IPS-NIHi7 (cell line): ENCODE results near the gene ATRNL1.
A peak's percentile ranks its signal among the peaks of the same experiment; 100 is the strongest.
"Not testable (repeated sequence)": the region's sequence is repeated elsewhere in the genome, so short reads cannot be mapped to it uniquely, and the experiment has no call there.

Experiments
- DNase-seq: peaks from one replicate; pipeline ENCODE4 v3.0.0; 2012; ENCODE audit warnings: mixed read lengths; ENCODE audit errors: extremely low spot score

Gene ATRNL1

DNA sequence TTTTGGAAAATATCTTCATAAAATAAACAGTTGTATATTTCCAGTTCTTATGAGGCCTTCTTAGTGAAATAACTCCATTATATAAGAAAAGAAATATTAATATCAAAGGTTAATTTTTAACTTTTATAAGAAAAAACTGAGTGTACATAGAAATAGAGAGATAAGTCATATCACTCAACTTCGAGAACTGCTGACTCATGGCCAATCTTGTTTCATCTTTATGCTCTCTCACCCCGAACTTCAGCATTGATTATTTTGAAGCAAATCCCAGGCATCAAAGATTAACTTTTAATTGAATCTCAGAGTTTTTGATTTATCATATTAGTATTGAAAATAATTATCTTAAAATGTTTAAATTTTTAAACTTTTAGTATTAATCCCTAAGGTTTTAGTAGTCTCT, 652.8 kb downstream of the ATRNL1 start:
- DNase-seq, result no peak

DNA sequence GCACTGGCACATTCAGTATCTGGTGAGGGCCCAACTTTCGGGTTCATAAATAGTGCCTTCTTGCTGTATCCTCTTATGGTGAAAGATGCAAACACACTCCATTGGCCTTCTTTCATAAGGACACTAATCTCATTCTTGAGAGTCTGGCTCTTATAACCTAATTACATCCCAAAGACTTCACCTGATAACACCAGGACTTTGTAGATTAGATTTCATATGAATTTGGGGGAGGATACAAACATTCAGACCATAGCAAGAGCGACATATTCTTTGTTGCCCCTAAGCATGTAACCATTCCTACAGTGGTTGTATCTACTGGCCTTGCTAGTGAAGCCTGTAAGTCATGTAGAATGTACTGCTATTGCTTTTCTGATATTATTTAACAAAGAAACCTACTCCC, 654.6 kb downstream of the ATRNL1 start:
- DNase-seq, result no peak

DNA sequence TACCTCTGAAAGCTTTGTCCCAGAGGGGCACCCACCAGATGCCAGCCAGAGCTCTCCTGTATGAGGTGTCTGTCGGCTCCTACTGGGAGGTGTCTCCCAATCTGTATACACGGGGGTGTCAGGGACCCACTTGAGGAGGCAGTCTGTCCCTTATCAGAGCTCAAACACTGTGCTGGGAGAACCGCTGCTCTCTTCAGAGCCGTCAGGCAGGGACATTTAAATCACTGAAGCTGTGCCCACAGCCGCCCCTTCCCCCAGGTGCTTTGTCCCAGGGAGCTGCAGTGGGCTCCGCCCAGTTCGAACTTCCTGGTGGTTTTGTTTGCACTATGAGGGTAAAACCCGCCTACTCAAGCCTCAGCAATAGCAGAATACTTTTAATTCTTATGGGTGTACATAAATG, 665.3 kb downstream of the ATRNL1 start:
- not testable (repeated sequence) for DNase-seq

DNA sequence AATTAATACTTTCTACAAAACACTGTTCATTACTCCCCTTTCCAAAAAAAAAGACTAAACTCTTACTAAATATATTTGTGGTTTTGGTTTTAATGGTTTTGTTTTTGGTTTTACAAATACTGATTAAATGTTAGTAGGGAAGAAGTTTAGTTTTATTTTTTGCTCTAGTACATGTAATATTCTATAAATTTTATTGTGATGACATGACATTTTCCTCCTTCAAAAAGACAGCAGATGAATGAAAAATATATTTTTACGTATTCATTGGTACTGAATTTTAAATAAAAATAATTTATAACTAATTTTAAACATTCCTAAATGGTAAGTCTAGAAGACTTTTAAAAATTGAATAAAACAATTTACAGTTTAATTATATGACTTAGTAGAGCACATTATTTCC, 667.0 kb downstream of the ATRNL1 start:
- no peak for DNase-seq

DNA sequence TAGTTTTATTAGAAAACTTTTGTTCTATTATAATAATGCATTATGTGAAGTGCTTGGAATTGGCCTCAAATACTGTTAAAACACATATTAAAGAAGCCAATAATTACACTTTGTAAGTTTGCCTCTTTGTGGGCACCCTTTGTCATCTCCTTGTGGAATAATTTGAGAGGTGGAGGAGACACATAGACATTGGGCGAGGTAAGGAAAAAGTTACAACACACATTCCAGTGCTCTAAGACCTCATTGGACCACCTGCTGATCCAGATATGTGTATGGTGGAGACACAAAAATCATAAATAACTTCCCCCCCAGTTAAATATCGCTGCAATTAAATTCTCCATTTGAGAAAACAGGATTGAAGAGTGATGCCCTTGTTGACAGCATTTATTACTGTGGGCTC, 668.0 kb downstream of the ATRNL1 start:
- no peak for DNase-seq

DNA sequence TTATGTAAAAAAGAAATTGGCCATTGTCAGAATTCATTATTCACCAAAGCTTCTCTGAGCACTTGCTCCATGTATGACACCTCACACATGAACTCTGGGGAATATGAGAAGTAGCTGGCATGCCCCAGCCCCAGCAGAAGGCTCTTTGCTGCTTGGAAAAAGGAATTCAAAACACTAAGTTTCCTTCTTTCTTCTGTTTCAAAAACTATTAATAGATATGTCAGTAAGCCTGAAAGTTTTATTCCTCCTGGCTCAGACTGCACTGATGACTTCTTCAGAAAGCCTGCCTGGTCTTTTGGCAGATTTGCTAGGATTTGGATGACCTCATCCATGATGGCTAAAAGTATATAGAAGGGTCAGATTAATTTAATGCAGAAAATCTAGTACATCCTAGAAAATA, 668.9 kb downstream of the ATRNL1 start:
- no peak for DNase-seq

DNA sequence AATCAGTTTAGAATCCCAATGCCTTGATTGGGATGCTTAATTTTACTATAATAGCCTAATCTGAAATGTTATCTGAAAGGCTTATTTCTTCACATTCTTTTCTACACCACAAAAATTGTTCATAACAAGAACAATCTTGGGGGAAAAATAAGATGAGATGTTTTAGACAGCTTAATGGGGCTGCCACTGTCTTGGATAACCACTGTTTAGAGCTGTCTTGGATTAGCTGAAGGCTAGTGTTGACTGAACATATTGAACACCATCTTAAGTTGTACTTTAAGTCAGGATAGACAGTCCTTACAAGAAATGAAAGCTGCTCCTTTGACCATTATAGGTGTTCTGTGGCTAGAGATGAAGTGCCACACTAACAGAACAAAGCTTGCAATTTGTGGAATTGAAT, 678.6 kb downstream of the ATRNL1 start:
- DNase-seq, result no peak

DNA sequence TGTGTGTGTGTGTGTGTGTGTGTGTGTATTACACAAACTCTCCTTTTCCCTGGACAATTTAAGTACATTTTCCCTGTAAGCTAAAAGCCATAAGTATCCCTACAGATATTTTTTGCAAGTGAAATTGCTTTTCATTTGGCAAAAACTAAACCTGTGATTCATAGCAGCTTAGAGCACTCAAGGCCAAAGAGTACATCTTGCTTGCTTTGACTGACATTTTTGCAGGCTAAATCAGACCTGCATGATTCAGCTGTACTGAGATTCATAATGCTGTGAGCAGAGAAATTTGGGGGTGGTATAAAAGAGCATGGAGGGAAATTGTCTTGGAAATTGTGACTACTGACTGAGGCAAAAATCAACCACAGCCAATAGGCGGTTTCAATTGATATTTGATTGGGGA, 679.4 kb downstream of the ATRNL1 start:
- no peak for DNase-seq

DNA sequence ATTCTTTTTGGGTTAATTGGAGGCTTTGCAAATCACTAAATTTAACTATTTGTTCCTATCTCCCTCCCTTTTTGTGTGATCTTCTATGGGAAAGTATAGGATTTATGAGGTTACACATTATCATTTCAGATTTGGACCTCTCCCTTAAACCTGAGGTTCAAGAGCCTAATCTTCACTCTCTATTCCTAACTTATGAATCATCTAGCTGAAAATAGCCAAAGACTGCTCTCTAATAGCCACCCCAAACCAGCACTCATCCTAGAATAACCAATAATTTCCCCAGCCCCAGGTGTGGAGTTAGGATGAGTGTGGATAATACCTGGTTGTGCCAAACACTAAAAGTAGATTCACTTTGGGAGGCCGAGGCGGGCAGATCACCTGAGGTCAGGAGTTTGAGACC, 680.7 kb downstream of the ATRNL1 start:
- no peak for DNase-seq

DNA sequence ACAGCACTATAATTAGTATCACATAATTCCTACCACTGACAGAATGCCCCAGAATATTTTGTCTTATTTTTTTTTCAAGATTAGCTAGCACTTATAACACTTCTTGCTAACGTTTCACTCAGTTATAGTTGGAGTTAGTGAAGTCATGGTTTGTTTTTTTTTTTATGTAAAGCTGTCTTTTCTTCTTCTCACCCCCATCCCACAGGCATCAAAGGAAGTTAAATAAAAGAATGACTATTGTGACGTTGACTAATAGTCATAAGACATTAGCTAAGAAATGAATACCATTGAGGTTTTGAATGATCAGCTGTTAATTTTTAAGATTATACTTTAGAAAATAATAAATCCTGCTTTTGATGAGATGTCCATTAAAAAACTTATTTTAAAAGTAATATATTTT, 681.6 kb downstream of the ATRNL1 start:
- no peak for DNase-seq

DNA sequence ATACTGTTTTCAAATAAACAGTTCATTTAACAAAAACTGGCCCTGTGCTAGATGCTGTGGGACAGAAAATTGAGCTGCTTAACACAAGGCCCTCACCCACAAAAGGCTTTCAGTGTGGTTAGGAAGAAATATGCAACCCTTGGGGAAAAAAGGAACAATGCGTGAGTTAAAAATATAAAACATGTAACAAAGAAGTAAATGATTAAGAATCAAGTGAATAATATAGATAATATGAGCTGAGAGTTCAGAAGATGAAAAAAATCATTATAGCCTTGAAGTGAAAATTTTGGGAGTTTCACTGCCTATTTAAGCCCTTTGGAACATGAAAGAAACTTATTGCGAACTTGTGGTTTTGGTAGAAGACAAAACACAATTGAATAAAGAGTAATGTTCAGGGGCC, 684.5 kb downstream of the ATRNL1 start:
- DNase-seq, result no peak

DNA sequence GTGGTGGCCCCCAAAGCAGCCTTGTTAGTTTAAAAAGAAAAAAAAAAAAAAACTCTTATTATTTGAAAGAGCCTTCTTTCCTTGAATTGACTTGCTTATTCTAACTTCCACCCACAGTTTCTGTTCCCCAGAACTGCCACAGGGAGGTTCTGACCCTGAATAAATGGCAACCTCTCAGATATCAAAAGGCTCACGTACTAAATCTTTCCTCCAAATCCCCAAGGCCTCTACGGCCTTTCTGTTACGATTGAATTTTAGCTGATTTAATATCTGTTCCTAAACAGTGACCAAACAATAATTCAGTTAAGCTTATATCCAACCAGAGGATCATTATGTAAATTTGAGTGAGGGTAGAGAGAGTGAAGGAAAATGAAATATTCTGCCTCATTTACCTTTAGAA, 697.1 kb downstream of the ATRNL1 start:
- no peak for DNase-seq

DNA sequence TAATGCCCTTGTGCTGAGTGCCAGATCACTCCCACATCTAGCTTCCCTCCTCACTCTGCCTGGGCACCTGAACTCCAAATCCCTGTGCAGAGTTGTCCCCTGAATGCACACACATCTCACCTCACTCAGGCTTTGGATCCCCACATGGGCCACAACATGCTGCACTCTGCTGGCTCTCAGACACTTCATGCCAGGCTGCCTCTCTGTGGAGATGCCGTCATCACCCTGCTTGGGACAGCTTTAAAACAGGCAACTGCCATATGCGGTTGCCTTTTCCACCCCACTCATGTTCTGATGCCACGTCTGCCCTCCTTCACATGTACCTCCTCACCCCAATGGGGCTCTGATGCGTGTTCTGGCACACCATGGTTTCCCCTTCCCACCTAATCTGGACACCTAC, 702.8 kb downstream of the ATRNL1 start:
- no peak for DNase-seq

DNA sequence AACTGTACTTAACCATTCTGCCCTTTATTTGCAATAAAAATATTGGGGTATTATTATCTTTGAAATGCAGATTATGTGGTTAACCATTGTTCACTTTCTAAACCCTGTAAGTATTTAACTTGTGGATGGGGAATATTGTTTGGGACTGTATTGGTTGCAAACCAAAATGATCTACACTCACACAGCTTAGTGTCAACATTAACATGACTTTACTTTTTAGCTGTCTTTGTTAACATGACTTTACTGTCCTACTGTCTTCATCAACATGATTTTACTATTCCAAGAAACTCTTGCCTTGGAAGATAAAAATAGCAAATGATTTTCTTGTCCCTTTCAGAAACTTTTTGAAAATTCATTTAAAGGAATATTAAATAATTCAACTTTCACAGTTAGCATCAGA, 708.3 kb downstream of the ATRNL1 start:
- no peak for DNase-seq

DNA sequence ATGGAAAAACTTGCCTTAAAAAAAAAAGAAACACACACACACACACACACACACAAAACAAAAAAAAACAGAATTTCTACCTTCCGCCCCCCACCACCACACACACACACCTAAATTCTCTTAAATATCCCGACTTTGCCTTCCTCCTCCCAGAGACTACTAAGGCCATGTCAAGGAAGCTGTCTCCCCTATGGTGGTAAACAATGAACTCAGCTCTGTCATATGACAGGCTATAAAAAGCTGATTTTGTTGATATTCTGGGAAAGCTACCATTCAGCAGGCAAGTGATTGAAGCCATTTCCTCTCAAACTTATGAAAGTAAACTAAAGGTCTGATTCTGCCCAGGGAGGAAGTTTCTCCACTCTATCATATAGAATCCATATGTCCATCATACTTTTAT, 708.8 kb downstream of the ATRNL1 start:
- no peak for DNase-seq

DNA sequence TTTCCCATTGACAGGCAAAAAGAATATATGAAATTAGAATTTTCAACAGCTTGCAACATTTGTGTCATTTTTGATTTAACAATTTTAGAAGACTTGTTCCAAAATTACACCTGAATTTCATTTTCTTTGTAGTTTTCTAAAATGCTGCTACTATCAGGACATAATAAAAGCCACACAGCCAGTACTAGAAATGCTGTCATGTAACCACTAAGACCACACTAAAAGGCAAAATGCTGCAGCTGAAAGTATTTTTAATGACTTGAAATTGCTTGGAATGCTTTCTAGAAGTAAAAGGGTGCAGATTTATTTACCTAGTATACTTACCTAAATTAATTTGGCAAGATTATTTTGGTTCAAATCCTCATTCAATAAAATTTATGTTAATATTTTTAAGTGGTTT, 709.7 kb downstream of the ATRNL1 start:
- DNase-seq, result no peak

DNA sequence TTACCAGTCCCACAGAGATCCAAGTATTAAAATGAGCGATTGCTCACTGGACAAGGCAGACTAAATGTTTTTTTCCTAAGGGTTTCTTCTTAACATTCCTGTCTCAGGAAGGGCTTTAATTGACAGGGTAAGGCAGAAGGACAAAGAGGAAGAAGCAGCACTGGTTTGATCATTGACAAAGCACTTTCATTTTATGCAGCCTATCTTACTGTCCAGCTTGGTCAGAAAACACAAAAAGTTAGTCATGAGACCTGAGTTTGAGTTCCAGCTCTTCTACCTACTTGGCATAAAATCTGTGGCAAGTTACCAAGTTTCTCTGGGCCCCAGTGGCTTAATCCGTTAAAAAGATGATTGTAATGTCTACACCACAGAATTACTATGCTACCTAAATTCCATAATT, 721.4 kb downstream of the ATRNL1 start:
- DNase-seq, result no peak

DNA sequence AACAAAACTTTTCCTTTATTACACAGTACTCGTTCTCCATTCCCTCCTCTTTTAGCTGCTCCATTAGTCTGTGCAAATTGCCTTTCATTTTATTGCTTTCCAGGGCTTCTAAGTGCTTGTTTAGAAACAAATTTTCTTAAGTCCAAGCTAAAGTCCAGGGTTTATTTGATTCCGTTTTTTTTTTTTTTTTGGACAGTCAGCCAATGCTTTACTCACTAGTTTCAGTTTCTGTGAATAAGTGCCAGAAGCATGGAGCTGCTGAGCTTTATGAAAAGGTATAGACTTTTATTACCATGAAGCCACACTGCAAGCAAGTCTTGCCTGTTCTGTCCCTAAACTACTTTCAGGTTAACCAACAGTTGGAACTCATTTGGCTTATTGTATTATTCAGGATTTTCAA, 724.8 kb downstream of the ATRNL1 start:
- DNase-seq, result no peak

DNA sequence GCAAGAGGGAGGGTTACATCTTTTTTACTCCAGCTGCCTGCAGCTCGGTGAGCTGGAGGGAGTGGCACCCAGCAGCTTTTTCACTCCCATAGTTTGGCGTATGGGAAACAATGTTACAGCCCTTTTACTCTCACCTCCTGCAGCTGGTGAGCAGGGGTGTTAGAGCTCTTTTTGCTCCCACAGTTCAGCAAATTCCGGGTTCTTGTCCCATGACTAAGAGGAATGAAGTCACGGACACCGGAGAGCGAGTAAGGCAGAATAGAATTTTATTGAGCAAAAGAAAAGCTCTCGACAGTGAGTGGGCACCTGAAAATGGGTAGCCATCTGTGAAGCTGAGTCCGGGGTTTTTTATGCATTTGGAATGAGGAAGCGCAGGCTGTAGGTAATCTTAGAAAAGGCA, 733.2 kb downstream of the ATRNL1 start:
- DNase-seq, result no peak

DNA sequence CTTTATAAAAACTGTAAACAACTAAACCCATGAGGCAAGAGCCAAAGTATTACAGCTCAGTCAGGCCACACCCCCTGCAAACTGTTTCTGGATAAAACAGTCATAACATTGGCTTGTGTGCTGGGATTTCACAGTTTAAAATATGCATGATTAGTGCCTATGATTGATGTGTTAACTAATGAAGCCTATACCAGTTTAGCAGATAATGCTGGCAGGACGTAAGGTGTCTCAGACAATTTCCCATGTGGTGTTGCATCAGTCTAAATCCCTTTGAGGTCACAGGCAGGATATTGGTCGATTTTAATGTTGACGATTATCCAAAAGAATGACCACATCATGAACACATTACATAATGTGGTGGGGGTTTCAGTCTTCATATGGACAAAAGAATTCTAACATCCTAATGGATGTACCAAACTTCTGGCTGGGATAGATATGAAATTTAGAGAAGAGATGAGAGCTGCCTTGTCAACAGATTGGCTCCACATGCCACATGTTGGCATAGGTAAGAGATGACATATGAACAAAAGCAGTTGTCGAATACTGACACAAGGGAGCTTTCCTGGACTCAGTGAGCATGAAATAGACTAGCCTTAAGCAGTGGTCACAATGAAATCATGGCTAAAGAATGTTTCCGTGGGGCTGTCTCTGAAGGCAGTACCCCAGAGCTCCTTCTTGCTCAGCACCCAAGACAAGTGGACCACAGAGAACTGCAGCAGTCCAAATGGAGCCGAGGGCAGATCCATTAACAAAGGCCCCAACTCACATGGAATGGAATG, 734.3 kb downstream of the ATRNL1 start:
- no peak for DNase-seq

DNA sequence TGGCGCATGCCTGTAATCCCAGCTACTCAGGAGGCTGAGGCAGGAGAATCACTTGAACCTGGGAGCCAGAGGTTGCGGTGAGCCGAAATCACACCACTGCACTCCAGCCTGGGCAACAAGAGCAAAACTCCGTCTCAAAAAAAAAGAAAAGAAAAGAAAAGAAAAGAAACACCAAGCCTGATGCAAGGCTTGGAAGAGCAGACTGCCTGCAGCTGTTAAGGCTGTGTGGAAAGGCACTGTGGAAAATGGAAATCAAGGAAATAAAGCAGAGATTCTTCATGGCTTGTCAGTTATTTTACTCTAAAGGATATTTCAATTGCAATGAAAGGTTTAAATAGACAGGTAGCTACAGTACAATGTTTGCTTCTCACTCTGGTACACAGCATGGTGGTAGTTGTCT, 735.0 kb downstream of the ATRNL1 start:
- DNase-seq, result not testable (repeated sequence)

DNA sequence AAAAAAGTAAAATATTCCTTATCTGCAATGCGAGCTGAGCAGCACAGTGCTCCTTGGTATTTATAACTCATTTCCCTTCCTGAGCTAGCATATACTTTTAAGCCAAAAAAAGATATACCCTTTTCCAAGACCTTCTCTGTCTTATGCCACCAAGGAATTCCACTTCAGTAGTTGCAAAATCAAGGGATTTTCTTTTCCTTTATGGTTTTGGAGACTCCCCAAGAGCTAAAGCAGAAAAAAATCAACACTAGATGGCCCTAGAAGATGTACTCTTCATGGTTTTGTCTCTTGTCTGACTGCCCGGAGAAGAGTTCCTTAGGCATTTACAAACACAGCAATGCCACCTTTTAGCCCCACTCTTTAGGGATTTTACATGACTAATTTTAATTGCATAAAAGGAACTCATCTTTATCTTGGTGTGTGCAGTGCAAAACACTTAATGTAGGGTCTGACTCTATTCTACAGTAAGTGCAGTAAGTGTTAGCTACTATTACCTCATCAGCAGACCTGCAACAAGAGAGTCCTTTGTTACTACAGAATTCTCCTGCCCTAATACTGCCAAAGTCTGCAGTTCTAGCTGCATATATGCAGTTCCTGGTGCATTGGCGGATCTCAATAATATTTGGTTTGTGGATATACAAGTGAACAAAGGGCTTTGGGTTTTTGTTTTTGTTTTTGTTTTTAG, 736.5 kb downstream of the ATRNL1 start:
- DNase-seq, result peak; percentile 22

DNA sequence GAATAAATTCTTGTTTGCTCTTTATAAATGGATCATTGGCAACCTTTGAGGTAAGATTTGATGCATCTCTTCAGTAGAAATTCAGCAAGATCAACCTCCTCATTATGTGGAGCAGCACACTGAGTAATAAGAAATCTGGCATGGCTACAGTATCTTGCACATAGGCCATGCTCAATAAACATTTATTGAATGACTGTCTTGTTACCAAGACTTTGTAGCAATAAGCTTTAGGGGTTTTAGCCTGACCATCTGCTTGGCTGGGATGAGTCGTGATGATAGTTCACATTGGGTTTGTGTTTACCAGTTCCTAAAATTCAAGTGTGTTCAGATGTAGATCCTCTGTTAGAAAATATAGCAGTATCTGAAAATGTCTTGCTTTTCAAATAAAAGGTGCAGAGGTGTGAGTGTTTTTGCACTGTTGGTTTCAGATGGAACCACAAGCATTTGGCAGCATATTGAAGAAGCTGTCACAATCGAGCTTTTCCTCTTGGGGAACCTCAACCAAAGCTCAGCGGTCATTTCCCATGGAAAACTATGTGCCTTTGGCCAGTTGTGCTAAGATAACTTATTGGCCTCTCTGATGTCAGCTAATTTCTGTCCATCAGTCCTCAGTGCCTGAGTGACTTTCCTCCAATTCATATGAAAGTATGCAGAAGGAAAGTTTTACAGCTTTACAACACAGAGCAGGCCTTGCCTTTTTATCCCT, 737.3 kb downstream of the ATRNL1 start:
- no peak for DNase-seq
